ENCODE results near the gene CHST11. TPM values are rescaled to one million over a fixed set of nuclear protein-coding genes. Genes with fewer than 3 reads are reported as not detected.

The CHST11 gene
- total and polyA plus RNA-seq, 9 of the 15 experiments (the other 6 are each of a cell fraction or from before 2014, with no cell fraction given): 2.3 to 38.7 (median 15.0) TPM

GRCh38 chr12:104634044-104634443 is 177.3 kb downstream of the CHST11 start:
- no peak overlapping the region for H2AFZ ChIP-seq (ENCODE audit: low read depth, low read length)
- peaks cover 2% of the 10 kb centered on the region; the same call in 1 of the 2 replicates for H3K9me3 ChIP-seq (replicated peaks; ENCODE audit: control insufficient read depth, insufficient read depth, low read depth, low read length)
- H3K27ac ChIP-seq (ENCODE audit: extremely low read depth, low read depth, low read length): no peak overlapping the region
- BruUV-seq (replicated peaks): no TSS peak
- intact Hi-C loops (cut with micrococcal nuclease) (no loop called here), in situ Hi-C loops (cut with MboI) (no loop called here)
- 90% methylated on average over 4 of the region's 4 CpGs for WGBS (ENCODE audit: insufficient coverage, low coverage, missing lambda C conversion rate)
- FAIRE-seq: no peak
- no peak overlapping the region for H3K4me2 ChIP-seq (ENCODE audit: insufficient read depth, low read length)
- peaks cover 11% of the 10 kb centered on the region; the same call in 2 of the 3 replicates for H3K36me3 ChIP-seq (ENCODE audit: control insufficient read depth, insufficient read depth, low read length)
- ATAC-seq: no peak
- no peaks in the 10 kb centered on the region for H3K27me3 ChIP-seq (ENCODE audit: control insufficient read depth in 2 of 2, insufficient read depth in 2 of 2, low read length in 2 of 2)
- POLR2A ChIA-PET: interaction anchor here (1.3 kb wide), 1 partner anchor 15 kb away, joined by 3 read pairs; no protein-coding TSS in a partner anchor
- peak; percentile 82 for TF ChIP-seq TRIM28 (IDR thresholded peaks at IDR 0.05)
- peak; percentile 76 for TF ChIP-seq ZNF316 (IDR thresholded peaks at IDR 0.05)
- no peak for TF ChIP-seq TCF7 (IDR thresholded peaks at IDR 0.05; ENCODE audit: borderline replicate concordance)
- no peak for TF ChIP-seq THRAP3 (IDR thresholded peaks at IDR 0.05; ENCODE audit: borderline replicate concordance)
- peak; percentile 11 to 38; a peak in 1 of 4 replicates for TF ChIP-seq TRIM24 (IDR thresholded peaks at IDR 0.05)
- peak in 1 of 2 experiments; percentile 55; a peak in 1 of 3 replicates for TF ChIP-seq CBX3 (IDR thresholded peaks at IDR 0.05; ENCODE audit: borderline replicate concordance in 1 of 2, low read length in 2 of 2)
- peaks cover 31% of the 10 kb centered on the region for H3K79me2 ChIP-seq (ENCODE audit: control insufficient read depth, insufficient read depth, low read length)
- no peaks in the 10 kb centered on the region for H3K9me1 ChIP-seq (ENCODE audit: control insufficient read depth, insufficient read depth, low read length)
- no peak for DNase-seq (ENCODE audit: extremely low read depth in 1 of 4, low spot score in 3 of 4)
- H3K4me1 ChIP-seq (replicated peaks in 1 of 2; ENCODE audit: control insufficient read depth in 2 of 2, insufficient read depth in 2 of 2, low read length in 2 of 2): peaks cover 4 to 9% of the 10 kb centered on the region in 2 experiments; a peak in 2 of 5 replicates
- H4K20me1 ChIP-seq (replicated peaks; ENCODE audit: control insufficient read depth, insufficient read depth, low read length): no peaks in the 10 kb centered on the region
- no peak overlapping the region for H3K4me3 ChIP-seq
- CTCF ChIA-PET (ENCODE audit: low intra/inter-chr PET ratio): no interaction called here
- no peak overlapping the region for H3K9ac ChIP-seq (ENCODE audit: insufficient read depth in 1 of 2, low read depth in 2 of 2, low read length in 2 of 2)

GRCh38 chr12:104634852-104635251 is 178.1 kb downstream of the CHST11 start:
- H3K9ac ChIP-seq (ENCODE audit: insufficient read depth in 1 of 2, low read depth in 2 of 2, low read length in 2 of 2): no peak overlapping the region
- no peaks in the 10 kb centered on the region for H4K20me1 ChIP-seq (replicated peaks; ENCODE audit: control insufficient read depth, insufficient read depth, low read length)
- intact Hi-C loops (cut with micrococcal nuclease) (no loop called here), in situ Hi-C loops (cut with MboI) (no loop called here)
- H3K9me1 ChIP-seq (ENCODE audit: control insufficient read depth, insufficient read depth, low read length): no peaks in the 10 kb centered on the region
- peaks cover 2% of the 10 kb centered on the region; the same call in 1 of the 2 replicates for H3K9me3 ChIP-seq (replicated peaks; ENCODE audit: control insufficient read depth, insufficient read depth, low read depth, low read length)
- POLR2A ChIA-PET: interaction anchor here (0.6 to 1.3 kb wide), 2 partner anchors 9 to 14 kb away, joined by 3 read pairs; no protein-coding TSS in a partner anchor
- CTCF ChIA-PET (ENCODE audit: low intra/inter-chr PET ratio): no interaction called here
- 100% methylated on average over 3 of the region's 3 CpGs for WGBS (ENCODE audit: insufficient coverage, low coverage, missing lambda C conversion rate)
- H3K4me1 ChIP-seq (replicated peaks in 1 of 2; ENCODE audit: control insufficient read depth in 2 of 2, insufficient read depth in 2 of 2, low read length in 2 of 2): peaks cover 4 to 9% of the 10 kb centered on the region in 2 experiments; a peak in 2 of 5 replicates
- no peak overlapping the region for H3K4me3 ChIP-seq
- H3K79me2 ChIP-seq (ENCODE audit: control insufficient read depth, insufficient read depth, low read length): peaks cover 31% of the 10 kb centered on the region
- FAIRE-seq (no peak), DNase-seq (ENCODE audit: extremely low read depth in 1 of 4, low spot score in 3 of 4) (no peak), ATAC-seq (no peak)
- H3K36me3 ChIP-seq (ENCODE audit: control insufficient read depth, insufficient read depth, low read length): peaks cover 11% of the 10 kb centered on the region; the same call in 2 of the 3 replicates
- H3K4me2 ChIP-seq (ENCODE audit: insufficient read depth, low read length): no peak overlapping the region
- no peak for TF ChIP-seq EP300 (IDR thresholded peaks at IDR 0.05; ENCODE audit: low read length)
- TF ChIP-seq C11orf30 (IDR thresholded peaks at IDR 0.05; ENCODE audit: low read depth): peak; percentile 30; the same call in 1 of the 2 replicates
- peak; percentile 50 for TF ChIP-seq ZNF316 (IDR thresholded peaks at IDR 0.05)
- TF ChIP-seq ZNF717 (CRISPR knock-in tag; IDR thresholded peaks at IDR 0.05): no peak
- H2AFZ ChIP-seq (ENCODE audit: low read depth, low read length): no peak overlapping the region
- BruUV-seq (replicated peaks): no TSS peak
- H3K27me3 ChIP-seq (ENCODE audit: control insufficient read depth in 2 of 2, insufficient read depth in 2 of 2, low read length in 2 of 2): no peaks in the 10 kb centered on the region
- H3K27ac ChIP-seq (ENCODE audit: extremely low read depth, low read depth, low read length): no peak overlapping the region
